ENCODE data around the gene TNFRSF4.
"Not testable (repeated sequence)": the region's sequence is repeated elsewhere in the genome, so short reads cannot be mapped to it uniquely, and the experiment has no call there.

Gene TNFRSF4

DNA sequence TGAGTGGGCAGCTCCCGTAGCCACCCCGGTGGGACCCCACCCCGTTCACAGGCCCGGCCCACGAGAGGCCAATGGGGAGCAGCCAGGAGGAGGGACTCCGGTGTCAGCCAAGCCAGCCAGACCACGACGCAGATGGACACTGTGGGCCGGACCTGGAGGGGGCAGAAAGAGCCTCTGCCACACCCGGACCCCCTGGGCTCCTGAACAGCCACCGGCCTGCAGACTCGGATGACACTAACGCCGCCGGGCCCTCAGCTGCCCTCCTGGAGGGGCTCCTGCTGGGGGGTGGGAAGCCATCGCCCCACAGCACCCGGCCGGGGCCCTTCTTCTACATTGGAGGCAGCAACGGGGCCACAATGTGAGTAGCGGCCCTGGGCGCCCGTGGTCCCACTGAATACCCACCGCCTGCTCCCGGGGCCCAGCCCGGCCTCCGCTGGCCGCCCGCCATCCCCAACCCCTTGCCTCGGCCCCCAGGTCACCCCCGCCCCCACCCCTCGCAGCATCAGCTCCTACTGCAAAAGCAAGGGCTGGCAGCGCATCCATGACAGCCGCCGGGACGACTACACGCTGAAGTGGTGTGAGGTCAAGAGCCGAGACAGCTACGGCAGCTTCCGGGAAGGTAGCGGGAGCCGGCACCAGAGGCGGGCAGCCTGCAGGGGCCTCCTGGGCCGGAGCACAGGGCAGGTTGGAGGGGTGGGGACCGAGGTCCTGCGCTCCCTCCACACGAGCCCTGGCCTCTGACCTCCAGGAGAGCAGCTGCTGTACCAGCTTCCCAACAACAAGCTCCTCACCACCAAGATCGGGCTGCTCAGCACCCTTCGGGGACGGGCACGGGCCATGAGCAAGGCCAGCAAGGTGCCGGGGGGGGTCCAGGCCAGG is 33.7 kb downstream of the TNFRSF4 start:
- no peak for DNase-seq

DNA sequence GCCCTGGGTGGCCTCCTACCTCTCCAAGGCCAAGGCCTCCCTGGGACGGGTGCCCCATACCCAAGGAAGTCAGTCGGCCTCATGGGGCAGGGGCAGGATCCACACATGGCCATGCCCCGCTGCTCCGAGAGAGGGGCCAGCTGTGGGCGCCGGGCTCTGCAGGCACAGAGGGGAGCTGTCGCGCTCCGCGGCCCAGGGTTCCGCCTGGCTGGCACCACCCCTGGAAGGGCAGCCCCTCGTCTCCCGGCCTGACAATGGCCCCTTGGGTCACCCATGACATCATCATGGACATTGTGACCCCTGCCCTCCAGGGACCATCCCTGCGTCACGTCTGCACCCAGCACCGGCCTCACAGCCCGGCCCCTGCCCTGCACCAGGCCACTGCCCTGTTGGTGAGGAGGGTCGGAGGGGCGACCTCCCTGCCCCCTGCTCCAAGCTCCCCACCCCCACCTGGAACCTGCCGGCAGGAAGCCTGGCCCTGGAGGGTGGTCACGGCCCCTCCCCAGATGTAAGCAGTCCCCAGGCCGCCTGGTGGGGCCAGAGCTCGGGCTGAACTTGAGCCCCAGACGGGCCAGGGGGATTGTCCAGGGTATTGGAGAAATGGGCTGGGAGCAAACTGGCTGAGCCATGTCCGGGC is 34.5 kb downstream of the TNFRSF4 start:
- DNase-seq = no peak

DNA sequence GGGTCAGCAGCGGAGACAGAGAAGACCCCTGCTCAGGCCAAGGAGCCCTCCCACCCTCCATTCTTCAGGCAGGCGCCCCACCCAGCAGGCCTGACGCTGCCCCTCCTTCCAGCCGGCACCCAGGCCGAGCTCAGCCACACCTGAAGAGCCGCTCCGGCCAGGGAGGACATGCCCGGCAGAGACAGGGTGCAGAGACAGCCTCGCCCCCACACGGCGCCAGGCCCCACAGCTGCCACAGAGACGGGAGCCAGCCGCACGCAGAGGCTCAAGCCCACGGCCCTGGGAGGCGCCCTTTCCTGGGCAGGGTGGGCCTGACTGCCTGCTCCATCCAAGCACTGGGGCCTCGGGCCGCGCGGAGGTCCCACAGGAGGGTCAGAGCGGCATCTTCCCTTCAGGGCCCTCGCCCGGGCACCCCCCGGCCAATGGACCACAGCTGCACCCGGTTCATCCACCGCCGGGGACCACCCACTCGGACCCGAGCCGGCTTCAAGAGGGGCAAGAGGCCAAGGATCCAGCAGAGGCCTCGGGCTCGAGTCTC is 35.1 kb downstream of the TNFRSF4 start:
- DNase-seq = no peak

GRCh38 chr1:1177452-1178206 is 36.3 kb downstream of the TNFRSF4 start:
- no peak for DNase-seq

- DNase-seq = no peak
Measured at GRCh38 chr1:1176931-1177330, 37.0 kb downstream of the TNFRSF4 start.

DNA sequence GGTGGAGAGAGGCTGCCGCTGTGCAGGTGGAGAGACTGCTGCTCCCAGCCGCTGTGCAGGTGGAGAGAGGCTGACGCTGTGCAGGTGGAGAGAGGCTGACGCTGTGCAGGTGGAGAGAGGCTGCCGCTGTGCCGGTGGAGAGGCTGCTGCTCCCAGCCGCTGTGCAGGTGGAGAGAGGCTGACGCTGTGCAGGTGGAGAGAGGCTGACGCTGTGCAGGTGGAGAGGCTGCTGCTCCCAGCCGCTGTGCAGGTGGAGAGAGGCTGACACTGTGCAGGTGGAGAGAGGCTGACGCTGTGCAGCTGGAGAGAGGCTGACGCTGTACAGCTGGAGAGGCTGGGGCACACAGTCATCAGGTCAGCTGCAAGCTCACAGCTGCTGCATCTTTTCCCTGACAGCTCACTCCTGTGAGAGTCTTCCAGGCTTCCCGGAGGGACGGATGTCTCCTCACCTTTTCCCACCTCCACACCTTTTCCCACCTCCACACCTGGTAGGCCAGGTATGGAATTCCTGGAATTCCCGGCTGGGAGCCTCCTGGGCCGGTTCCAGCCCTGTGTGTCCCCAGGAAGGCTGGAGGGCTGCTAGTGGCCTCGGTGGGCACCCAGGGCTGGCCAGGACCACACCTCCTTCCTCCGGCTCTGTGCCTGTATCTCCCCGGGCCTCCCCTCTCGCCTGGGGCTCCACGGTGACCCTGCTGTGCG is 37.7 kb downstream of the TNFRSF4 start:
- not testable (repeated sequence) for DNase-seq

DNA sequence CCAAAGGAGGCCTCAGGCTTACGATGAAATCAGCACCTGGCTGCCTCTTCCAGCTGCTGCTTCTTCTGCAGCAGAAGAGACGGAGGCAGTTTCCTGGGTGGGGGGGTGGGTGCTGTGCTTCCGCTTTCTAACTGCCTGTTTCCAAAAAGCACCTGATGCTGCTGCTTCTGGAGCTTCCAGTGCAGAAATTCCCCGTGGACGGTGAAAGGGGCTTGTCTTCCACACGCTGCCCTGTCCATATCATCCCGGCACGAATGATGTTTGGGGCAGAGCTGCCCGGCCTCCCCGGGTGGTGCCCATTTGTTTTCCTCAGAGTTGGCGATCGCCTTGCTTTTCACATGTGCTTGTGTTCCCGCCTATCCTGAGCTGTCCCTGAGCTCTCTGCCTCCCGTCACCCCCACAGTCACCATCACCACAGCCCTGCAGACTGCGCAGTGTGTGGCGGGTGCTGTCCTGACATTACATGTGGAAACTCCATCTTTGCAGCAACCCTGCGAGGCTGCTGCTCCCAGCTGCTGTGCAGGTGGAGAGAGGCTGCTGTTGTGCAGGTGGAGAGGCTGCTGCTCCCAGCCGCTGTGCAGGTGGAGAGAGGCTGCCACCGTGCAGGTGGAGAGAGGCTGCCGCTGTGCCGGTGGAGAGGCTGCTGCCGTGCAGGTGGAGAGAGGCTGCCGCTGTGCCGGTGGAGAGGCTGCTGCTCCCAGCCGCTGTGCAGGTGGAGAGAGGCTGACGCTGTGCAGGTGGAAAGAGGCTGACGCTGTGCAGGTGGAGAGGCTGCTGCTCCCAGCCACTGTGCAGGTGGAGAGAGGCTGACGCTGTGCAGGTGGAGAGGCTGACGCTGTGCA is 38.5 kb downstream of the TNFRSF4 start:
- no peak for DNase-seq

DNA sequence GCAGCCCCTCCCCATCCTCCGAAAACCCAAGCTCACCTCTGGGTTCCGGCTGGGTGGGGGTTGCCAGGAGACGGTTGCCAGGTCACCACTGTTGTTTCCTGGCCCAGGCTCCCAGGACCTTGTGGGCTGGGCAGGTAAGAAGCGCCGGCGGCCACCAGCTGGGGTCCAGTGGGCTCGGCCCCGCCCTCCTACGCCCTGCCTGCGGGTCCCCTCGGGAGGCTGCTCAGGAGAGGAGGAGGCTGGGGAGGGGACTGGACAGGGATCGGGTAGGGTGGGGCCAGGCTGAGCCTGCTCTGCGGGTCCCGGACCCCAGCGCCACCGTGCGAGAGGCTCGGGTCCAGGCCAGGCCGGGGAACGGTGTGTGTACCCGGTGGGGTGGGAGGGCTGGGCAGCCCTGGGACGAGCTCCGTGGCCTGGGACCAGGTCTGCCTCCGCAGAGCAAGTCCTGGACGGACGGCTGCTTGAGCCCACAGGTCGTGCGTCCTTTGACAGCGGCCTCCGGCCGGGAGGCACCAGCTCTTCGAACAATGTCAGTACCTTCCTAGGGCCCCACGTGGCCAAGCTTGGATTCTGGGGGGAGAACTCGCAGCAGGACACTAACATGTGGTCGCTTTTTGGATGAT is 40.0 kb downstream of the TNFRSF4 start, which contains the start of gene TTLL10:
Gene TTLL10, plus strand, starts transcription at position 88 of the 623 bp plus-strand sequence. CDS start 5,336 bp downstream, outside the sequence.
- DNase-seq = no peak

DNA sequence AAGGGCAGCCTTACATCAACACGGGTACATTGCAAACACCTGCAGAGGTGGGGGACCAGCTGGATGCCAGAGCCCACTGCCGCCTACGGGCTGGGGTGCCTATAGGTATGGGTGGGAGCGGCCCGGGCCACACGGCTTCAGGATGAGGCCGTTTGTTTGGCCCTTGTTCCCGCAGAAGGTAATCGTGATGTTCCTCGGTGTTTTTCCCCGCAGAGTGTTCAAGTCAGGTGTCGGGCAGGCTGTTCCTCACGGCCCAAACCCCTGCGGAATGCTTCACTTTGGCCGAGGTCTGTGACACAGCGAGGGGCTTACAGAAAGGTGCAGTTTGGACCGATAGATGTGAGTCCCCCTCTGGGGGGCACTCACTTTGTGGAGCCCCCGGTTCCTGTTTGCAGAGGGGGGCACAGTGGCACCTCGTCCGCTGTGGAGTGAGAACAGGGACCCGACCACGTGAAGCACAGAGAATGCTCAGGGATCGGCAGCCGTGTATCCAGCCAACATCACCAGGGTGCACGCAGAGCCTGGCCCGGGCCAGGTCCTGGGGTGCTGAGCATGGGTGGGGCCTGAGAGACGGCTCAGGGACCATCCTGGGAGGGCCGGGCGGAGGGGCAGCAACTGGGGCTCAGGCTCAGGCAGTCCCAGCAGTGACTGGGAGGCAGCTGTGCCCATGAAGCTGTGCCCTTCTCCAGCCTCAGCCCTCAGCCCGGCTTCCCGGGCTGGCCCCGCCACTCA is 40.7 kb downstream of the TNFRSF4 start:
- no peak for DNase-seq

DNA sequence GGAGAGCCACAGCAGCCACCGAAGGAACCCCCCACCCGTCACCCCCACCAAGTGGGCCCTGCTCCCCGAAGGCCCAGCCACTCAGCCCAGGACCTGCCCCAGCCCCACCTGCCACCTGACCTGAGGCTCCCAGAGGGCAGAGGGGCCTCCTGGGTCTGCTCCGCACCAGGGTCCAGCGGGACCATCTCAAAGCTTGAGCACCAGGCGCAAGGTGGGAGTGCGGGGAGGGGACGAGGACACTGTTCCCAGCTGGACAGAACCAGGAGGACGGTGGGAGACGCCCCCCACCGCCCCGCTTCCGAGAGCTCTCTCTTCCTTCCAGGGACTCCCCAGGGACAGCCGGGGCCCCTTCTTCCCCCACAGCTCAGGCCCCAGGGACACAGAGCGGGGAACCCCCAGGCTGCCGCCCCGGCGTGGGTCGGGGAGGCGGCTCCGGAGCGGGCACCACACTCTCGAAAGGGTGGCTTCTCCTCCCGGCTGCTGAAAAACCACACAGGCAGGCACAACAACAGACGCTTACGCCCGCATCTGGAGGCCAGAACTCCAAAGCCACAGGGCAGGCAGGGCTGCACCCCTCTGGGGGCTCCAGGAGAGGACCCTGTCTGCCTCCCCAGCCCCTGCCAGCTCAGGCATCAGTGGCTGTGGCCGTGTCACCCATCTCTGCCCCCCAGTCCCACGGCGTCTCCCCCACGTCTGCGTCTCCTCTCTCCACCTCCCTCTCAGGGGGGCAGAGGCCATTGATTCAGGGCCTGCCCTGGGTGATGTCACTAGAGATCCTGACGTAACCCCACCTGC is 42.2 kb downstream of the TNFRSF4 start:
- DNase-seq = no peak

GRCh38 chr1:1171161-1171545 is 42.8 kb downstream of the TNFRSF4 start:
- no peak for DNase-seq

- no peak for DNase-seq
Measured at GRCh38 chr1:1170215-1171091, 43.5 kb downstream of the TNFRSF4 start.

- no peak for DNase-seq
Measured at GRCh38 chr1:1169429-1170214, 44.3 kb downstream of the TNFRSF4 start.

- DNase-seq = no peak
Measured at GRCh38 chr1:1168451-1169411, 45.2 kb downstream of the TNFRSF4 start.

DNA sequence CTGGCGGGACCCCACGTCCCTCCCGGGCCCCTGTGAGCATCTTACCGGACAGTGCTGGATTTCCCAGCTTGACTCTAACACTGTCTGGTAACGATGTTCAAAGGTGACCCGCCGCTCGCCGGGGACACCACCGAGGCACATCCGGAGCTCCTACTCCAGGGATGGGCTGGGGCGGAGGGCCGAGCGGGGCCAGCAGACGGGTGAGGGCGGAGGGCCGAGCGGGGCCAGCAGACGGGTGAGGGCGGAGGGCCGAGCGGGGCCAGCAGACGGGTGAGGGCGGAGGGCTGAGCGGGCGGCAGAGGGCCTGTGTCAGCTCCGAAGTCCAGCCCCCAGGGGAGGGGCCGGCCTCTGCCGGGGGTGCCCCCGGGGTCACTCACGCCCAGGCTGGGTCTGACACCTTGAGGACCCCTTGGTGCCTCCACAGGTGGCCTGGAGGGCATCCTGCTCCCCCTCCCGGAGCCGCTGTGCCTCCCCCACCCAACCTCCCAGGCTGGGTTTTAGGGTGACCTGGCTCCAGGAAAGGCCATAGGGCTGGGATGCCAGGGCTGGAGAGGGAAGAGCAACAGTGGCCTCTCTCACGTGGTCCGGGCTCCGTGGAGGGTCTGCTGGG is 46.0 kb downstream of the TNFRSF4 start:
- DNase-seq = no peak

GRCh38 chr1:1167398-1167821 is 46.5 kb downstream of the TNFRSF4 start:
- no peak for DNase-seq
